Heart right ventricle (tissue), 16 donors: ENCODE data around the gene SPATC1L. TPM values are rescaled to one million over a fixed set of nuclear protein-coding genes. Genes with fewer than 3 reads are reported as not detected.
A peak's percentile ranks its signal among the peaks of the same experiment; 100 is the strongest.

Source experiments
- ATAC-seq, 8 donors: fragments of 200-7000 bp; cut with Tn5 transposase; one replicate each; pipeline ENCODE4 v1.9.1; 2020; ENCODE audit warnings: mild to moderate bottlenecking in 8 of 8, moderate library complexity in 8 of 8, moderate number of reproducible peaks in 1 of 8
- DNase-seq, 2 donors: peaks; one replicate each; pipeline ENCODE4 v3.0.0-alpha.2; 2020
- H3K27ac ChIP-seq, 10 donors: fragments of 200-600 bp; sonication (generic) in 2 of 10; one replicate each; pipeline versions ENCODE4 v1.5.0 to v1.8.0; 2020 to 2022; ENCODE audit warnings: mild to moderate bottlenecking in 3 of 10
- H3K27me3 ChIP-seq, 7 donors: fragments of 200-600 bp; one replicate each; pipeline ENCODE4 v1.8.0; 2021 to 2022; ENCODE audit warnings: mild to moderate bottlenecking in 2 of 7
- H3K36me3 ChIP-seq, 9 donors: fragments of 200-600 bp; sonication (generic) in 1 of 9; one replicate each; pipeline versions ENCODE4 v1.5.0 to v1.8.0; 2020 to 2022; ENCODE audit warnings: mild to moderate bottlenecking in 2 of 9
- H3K4me1 ChIP-seq, 9 donors: fragments of 200-600 bp; sonication (generic) in 1 of 9; one replicate each; pipeline versions ENCODE4 v1.5.0 to v1.8.0; 2020 to 2022; ENCODE audit warnings: mild to moderate bottlenecking in 4 of 9
- H3K4me3 ChIP-seq, 10 donors: fragments of 200-600 bp; sonication (generic) in 2 of 10; one replicate each; pipeline versions ENCODE4 v1.5.0 to v1.8.0; 2020 to 2022; ENCODE audit warnings: mild to moderate bottlenecking in 7 of 10, moderate library complexity in 2 of 10
- H3K9me3 ChIP-seq, 11 donors: fragments of 200-600 bp in 10 of 11; sonication (generic) in 2 of 11; one replicate each; pipeline versions ENCODE4 v1.5.0 to v1.8.0; 2013 to 2022; ENCODE audit warnings: mild to moderate bottlenecking in 2 of 11, control low read depth in 1 of 11, moderate library complexity in 1 of 11
- WGBS, 2 donors: extraction: QIAGEN DNeasy Blood & Tissue Kit; methylation state at CpG; one replicate each; pipeline ENCODE4 v1.1.7; 2013; ENCODE audit warnings: inconsistent platforms in 1 of 2; 5-methylcytosine and 5-hydroxymethylcytosine counted together
- intact Hi-C, 10 donors: fragments of 100-400 bp; cut with DNase I; formaldehyde crosslinking; loops; one replicate each; pipeline versions ENCODE4 v1.11.1 to v1.14.2; 2022
- polyA plus RNA-seq, 2 donors: library from polyadenylated mRNA; stranded (reverse); fragments of 200-250 nt; gene quantifications; one replicate each; pipeline ENCODE4 v1.2.3, GENCODE V29; 2013
- total RNA-seq, 10 donors: library from RNA; stranded (reverse); fragmentation: NEBNext Ultra II Directional in 3 of 10; extraction: Animal tissue kit (Norgen Biotek cat#: 25700) in 3 of 10; gene quantifications; one replicate each; pipeline versions ENCODE4 v1.2.1 to v1.2.4, GENCODE V29; 2021 to 2023
- TF ChIP-seq, protein P1 (sequence below), 9 donors: fragments of 200-600 bp; sonication (generic) in 2 of 9; IDR thresholded peaks; one replicate each; pipeline versions ENCODE4 v1.5.0 to v1.8.0; 2021 to 2022; ENCODE audit warnings: antibody characterized with exemption in 9 of 9, mild to moderate bottlenecking in 5 of 9, moderate library complexity in 1 of 9
- donor health status: Arrhythmogenic right ventricular cardiomyopathy.
- donor health status: ischemic (EF 13 %, LVEDD 7.1; RV severe dilation, severe dysfunction).
- donor health status: healthy with polysubstance abuse.
- donor health status: DM: no; HTN: yes; CAD: no.
- donor health status: DM: no; HTN: no; CAD: no.
- donor health status: ischemic (EF 25% LVEDD 6.9; RV normal size, moderate dysfunction).
- donor health status: ischemic (EF 25% LVEDD 5.7; RV mildly dilated, moderate dysfunction).
- donor health status: healthy.
- donor health status: DM: yes; HTN: yes; CAD: no.
- donor health status: Ischemic cardiomyopathy.
- donor health status: ischemic (EF 35%, LVEDD 5.7; RV mildly dilated, moderate dysfunction).
- donor health status: nonischemic (EF 11% LVEDD 7.7; RV severe dilation, severe dysfunction).
- donor health status: DM: yes; HTN: yes; CAD: no.
- donor health status: PGD.
- donor health status: ischemic (EF 29% LVEDD 5.4; RV normal size, mild dysfunction).
- donor health status: nonischemic (EF 23%, LVEDD 6.1; RV moderate dilation, normal function).

Gene SPATC1L
- total and polyA plus RNA-seq, 12 donors = 4.7 to 14.6 (median 8.4) TPM

- H3K27ac ChIP-seq = peak overlapping the region in 9 of 10 donors; percentile 47 to 87 (median 77)
- TF ChIP-seq, protein P1, sequence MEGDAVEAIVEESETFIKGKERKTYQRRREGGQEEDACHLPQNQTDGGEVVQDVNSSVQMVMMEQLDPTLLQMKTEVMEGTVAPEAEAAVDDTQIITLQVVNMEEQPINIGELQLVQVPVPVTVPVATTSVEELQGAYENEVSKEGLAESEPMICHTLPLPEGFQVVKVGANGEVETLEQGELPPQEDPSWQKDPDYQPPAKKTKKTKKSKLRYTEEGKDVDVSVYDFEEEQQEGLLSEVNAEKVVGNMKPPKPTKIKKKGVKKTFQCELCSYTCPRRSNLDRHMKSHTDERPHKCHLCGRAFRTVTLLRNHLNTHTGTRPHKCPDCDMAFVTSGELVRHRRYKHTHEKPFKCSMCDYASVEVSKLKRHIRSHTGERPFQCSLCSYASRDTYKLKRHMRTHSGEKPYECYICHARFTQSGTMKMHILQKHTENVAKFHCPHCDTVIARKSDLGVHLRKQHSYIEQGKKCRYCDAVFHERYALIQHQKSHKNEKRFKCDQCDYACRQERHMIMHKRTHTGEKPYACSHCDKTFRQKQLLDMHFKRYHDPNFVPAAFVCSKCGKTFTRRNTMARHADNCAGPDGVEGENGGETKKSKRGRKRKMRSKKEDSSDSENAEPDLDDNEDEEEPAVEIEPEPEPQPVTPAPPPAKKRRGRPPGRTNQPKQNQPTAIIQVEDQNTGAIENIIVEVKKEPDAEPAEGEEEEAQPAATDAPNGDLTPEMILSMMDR (IDR thresholded peaks at IDR 0.05) = no peak
- no peak overlapping the region for H3K4me3 ChIP-seq
- H3K36me3 ChIP-seq = peaks cover 0 to 59% (median 5%) of the 10 kb centered on the region in 9 donors
- 77 to 84% methylated on average over 45 of the region's 45 CpGs for WGBS, 2 donors
- no peaks in the 10 kb centered on the region for H3K9me3 ChIP-seq
- ATAC-seq (peak in 4 of 8 donors; percentile 3 to 15 (median 8)), DNase-seq (peak in 1 of 2 donors; percentile 25)
- intact Hi-C loops = no loop called here
- no peaks in the 10 kb centered on the region for H3K27me3 ChIP-seq
- H3K4me1 ChIP-seq = peaks cover 0 to 18% (median 11%) of the 10 kb centered on the region in 9 donors
These were observed 55.2 kb downstream of the SPATC1L start for GRCh38 chr21:46128933-46129571.

GRCh38 chr21:46128106-46128932, 55.9 kb downstream of the SPATC1L start:
- peak; percentile 53 to 89 (median 72) for ATAC-seq
- TF ChIP-seq, protein P1 (IDR thresholded peaks at IDR 0.05) = no peak
- DNase-seq = peak; percentile 61 to 79
- intact Hi-C loops = no loop called here
- Histone ChIP-seq H3K36me3 (peaks cover 0 to 62% (median 5%) of the 10 kb centered on the region in 9 donors), H3K9me3 (no peaks in the 10 kb centered on the region), H3K27me3 (no peaks in the 10 kb centered on the region), H3K27ac (peak overlapping the region; percentile 47 to 87 (median 77)), H3K4me3 (no peak overlapping the region), H3K4me1 (peaks cover 0 to 18% (median 11%) of the 10 kb centered on the region in 9 donors)
- 35 to 51% methylated on average over 23 of the region's 23 CpGs for WGBS, 2 donors

DNA sequence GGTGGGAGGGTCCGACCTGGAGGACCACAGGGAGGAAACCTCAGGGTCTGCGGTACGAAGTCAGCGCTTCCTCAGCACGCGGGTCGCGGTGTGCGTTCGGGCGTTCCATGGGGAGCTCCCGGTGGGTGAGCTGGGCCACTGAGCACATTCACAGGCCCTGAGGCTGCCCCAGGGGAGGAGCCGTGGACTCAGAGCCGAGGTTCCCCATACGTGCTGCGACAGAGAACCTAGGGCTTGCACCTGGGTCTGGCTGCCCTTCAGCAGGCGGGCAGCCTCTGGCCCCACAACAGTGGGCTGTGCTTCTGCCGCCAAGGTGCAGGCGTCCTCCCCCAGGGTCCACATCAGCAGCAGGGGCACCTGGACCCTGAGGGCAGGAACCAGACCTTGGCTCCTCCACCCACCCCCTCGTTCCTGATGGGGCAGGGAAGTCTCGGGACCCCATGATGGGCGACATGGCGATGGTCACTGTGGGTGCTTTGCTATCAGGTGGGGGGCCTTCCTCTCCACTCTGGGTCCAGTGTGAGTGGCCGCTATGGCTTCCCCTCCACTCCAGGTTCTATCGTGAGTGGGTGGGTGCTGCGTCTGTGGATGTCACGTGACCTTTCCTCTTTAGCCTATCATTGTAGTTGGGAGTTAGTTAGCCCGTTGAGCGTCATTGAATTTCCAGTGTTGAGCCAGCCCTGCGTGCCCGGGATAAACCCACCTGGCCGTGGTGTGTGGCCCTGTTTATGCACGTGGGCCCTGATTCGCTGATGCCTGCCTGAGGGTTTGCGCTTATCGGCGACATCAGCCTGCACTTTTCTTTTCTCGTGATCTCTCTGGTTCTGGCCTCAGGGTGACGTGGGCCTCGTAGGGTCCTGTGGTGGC, 56.8 kb downstream of the SPATC1L start:
- ATAC-seq = no peak
- DNase-seq = peak in 1 of 2 donors; percentile 14
- Histone ChIP-seq H3K4me3 (no peak overlapping the region), H3K4me1 (peaks cover 0 to 18% (median 11%) of the 10 kb centered on the region in 9 donors), H3K27ac (peak overlapping the region; percentile 47 to 87 (median 77)), H3K36me3 (peaks cover 0 to 67% (median 9%) of the 10 kb centered on the region in 9 donors), H3K27me3 (no peaks in the 10 kb centered on the region), H3K9me3 (no peaks in the 10 kb centered on the region)
- TF ChIP-seq, protein P1 (IDR thresholded peaks at IDR 0.05) = no peak
- intact Hi-C loops = no loop called here
- WGBS, 2 donors = 89 to 91% methylated on average over 40 of the region's 40 CpGs
